GM23338 (cell line): ENCODE results near the gene ASPHD1. TPM values are rescaled to one million over a fixed set of nuclear protein-coding genes. Genes with fewer than 3 reads are reported as not detected.
A peak's percentile ranks its signal among the peaks of the same experiment; 100 is the strongest.

Experiments used
- ATAC-seq: fragments of 200-7000 bp; cut with Tn5 transposase; 3 replicates; pipeline ENCODE4 v1.9.1; 2020
- DNase-seq: peaks from one replicate; pipeline ENCODE4 v3.0.0-alpha.2; 2015; ENCODE audit warnings: low spot score
- H2AFZ ChIP-seq: fragments of 200-600 bp; sonication (generic); 2 replicates; pipeline ENCODE4 v1.8.0; 2016; ENCODE audit warnings: antibody characterized with exemption, mild to moderate bottlenecking, moderate library complexity
- H3F3A ChIP-seq: fragments of 200-600 bp; sonication (generic); replicated peaks from 2 replicates; pipeline ENCODE4 v1.8.0; 2017; ENCODE audit warnings: antibody characterized with exemption, mixed run types, low read depth
- H3K27ac ChIP-seq: fragments of 200-600 bp; sonication (generic); 2 replicates; pipeline ENCODE4 v1.6.1; 2016; ENCODE audit warnings: low read depth
- H3K27me3 ChIP-seq: fragments of 200-600 bp; sonication (generic); 2 replicates; pipeline ENCODE4 v1.8.0; 2016; ENCODE audit warnings: mild to moderate bottlenecking, mixed run types, moderate library complexity; ENCODE audit not compliant: insufficient read depth
- H3K36me3 ChIP-seq: fragments of 200-600 bp; sonication (generic); 2 replicates; pipeline ENCODE4 v1.8.0; 2016; ENCODE audit warnings: mild to moderate bottlenecking; ENCODE audit not compliant: insufficient read depth
- H3K4me1 ChIP-seq: fragments of 200-600 bp; sonication (generic); 2 replicates; pipeline ENCODE4 v1.8.0; 2016; ENCODE audit warnings: mild to moderate bottlenecking, moderate library complexity; ENCODE audit not compliant: insufficient read depth
- H3K4me2 ChIP-seq: fragments of 200-600 bp; sonication (generic); 2 replicates; pipeline ENCODE4 v1.7.1; 2017; ENCODE audit warnings: mixed run types
- H3K4me3 ChIP-seq: fragments of 200-600 bp; sonication (generic); 2 replicates; pipeline ENCODE4 v1.6.1; 2016; ENCODE audit warnings: mixed run types
- H3K79me2 ChIP-seq: fragments of 200-600 bp; sonication (generic); replicated peaks from 2 replicates; pipeline ENCODE4 v1.8.0; 2017; ENCODE audit warnings: mild to moderate bottlenecking; ENCODE audit not compliant: insufficient read depth
- H3K9me2 ChIP-seq: fragments of 200-600 bp; sonication (generic); 2 replicates; pipeline ENCODE4 v1.8.0; 2017; ENCODE audit not compliant: insufficient read depth
- H4K20me1 ChIP-seq: fragments of 200-600 bp; sonication (generic); replicated peaks from 2 replicates; pipeline ENCODE4 v1.8.0; 2017; ENCODE audit warnings: mild to moderate bottlenecking; ENCODE audit not compliant: insufficient read depth
- H3K27ac Mint-ChIP-seq: 2 replicates; pipeline ENCODE4 v1.8.0; 2020; ENCODE audit warnings: inconsistent platforms, mild to moderate bottlenecking, moderate library complexity, mixed read lengths
- H3K27me3 Mint-ChIP-seq: 3 replicates; pipeline ENCODE4 v1.8.0; 2022; ENCODE audit warnings: low read depth, mild to moderate bottlenecking, moderate library complexity, mixed read lengths, inconsistent platforms; ENCODE audit not compliant: insufficient read depth, poor library complexity
- H3K36me3 Mint-ChIP-seq: 3 replicates; pipeline ENCODE4 v1.8.0; 2021; ENCODE audit warnings: low read depth, mild to moderate bottlenecking, inconsistent platforms, moderate library complexity, mixed read lengths
- H3K4me1 Mint-ChIP-seq: 3 replicates; pipeline ENCODE4 v1.8.0; 2020; ENCODE audit warnings: mild to moderate bottlenecking, inconsistent platforms, mixed read lengths
- H3K4me3 Mint-ChIP-seq: 3 replicates; pipeline ENCODE4 v1.8.0; 2021; ENCODE audit warnings: moderate library complexity, mild to moderate bottlenecking, inconsistent platforms, mixed read lengths
- H3K9me3 Mint-ChIP-seq: 3 replicates; pipeline ENCODE4 v1.8.0; 2020; ENCODE audit warnings: moderate library complexity, mild to moderate bottlenecking, inconsistent platforms, mixed read lengths
- CREB1 ChIP-seq: fragments of 250-450 bp; sonication (Bioruptor Pico); IDR thresholded peaks from 2 replicates; pipeline ENCODE4 v1.5.0; 2020; ENCODE audit warnings: low read depth, mild to moderate bottlenecking, moderate library complexity
- CTCF ChIP-seq, 2 experiments: fragments of 200-600 bp in 1 of 2; sonication (generic) in 1 of 2; conservative IDR thresholded peaks; 2 replicates each; pipeline versions ENCODE4 v1.5.1 to v1.6.1; 2016 to 2017; ENCODE audit warnings: antibody characterized with exemption in 2 of 2, low read depth in 2 of 2, mild to moderate bottlenecking in 2 of 2, moderate library complexity in 1 of 2
- EZH2 ChIP-seq: fragments of 200-600 bp; sonication (generic); IDR thresholded peaks from one replicate; pipeline ENCODE4 v1.8.0; 2017; ENCODE audit warnings: antibody characterized with exemption, mild to moderate bottlenecking, low read depth; ENCODE audit not compliant: unreplicated experiment
- EZH2phosphoT487 ChIP-seq: fragments of 200-600 bp; sonication (generic); IDR thresholded peaks from one replicate; pipeline ENCODE4 v1.8.1; 2018; ENCODE audit warnings: antibody characterized with exemption; ENCODE audit not compliant: unreplicated experiment
- JUNB ChIP-seq: IDR thresholded peaks from one replicate; pipeline ENCODE4 v1.6.1; 2016; ENCODE audit warnings: antibody characterized with exemption; ENCODE audit not compliant: unreplicated experiment
- NANOG ChIP-seq: IDR thresholded peaks from 2 replicates; pipeline ENCODE4 v1.6.1; 2016; ENCODE audit warnings: antibody characterized with exemption, borderline replicate concordance
- POLR2AphosphoS5 ChIP-seq: IDR thresholded peaks from 2 replicates; pipeline ENCODE4 v1.6.1; 2016; ENCODE audit warnings: antibody characterized with exemption, low read depth
- STAT1 ChIP-seq: IDR thresholded peaks from one replicate; pipeline ENCODE4 v1.6.1; 2016; ENCODE audit warnings: antibody characterized with exemption; ENCODE audit not compliant: unreplicated experiment
- ZNF114 ChIP-seq: fragments of 250-450 bp; sonication (Bioruptor Pico); IDR thresholded peaks from 2 replicates; pipeline ENCODE4 v1.5.0; 2020; ENCODE audit warnings: mild to moderate bottlenecking, moderate library complexity
- ZNF331 ChIP-seq: fragments of 250-450 bp; sonication (Bioruptor Pico); IDR thresholded peaks from 2 replicates; pipeline ENCODE4 v1.5.0; 2020; ENCODE audit warnings: low read depth, mild to moderate bottlenecking, moderate library complexity
- polyA plus RNA-seq: library from polyadenylated mRNA; unstranded; fragments of >200 nt; fragmentation: Nextera tagmentation; extraction: Ambion mirVana; gene quantifications from 2 replicates; pipeline ENCODE4 v1.2.1, GENCODE V29; 2016
- total RNA-seq: library from RNA; depleted of rRNA; stranded (reverse); fragments of >200 nt; shearing (Covaris generic); gene quantifications from 2 replicates; pipeline ENCODE4 v1.2.3, GENCODE V29; 2014
- TF ChIP-seq, protein P1 (sequence below): fragments of 250-450 bp; sonication (Bioruptor Pico); IDR thresholded peaks from 2 replicates; pipeline ENCODE4 v1.5.0; 2020; ENCODE audit warnings: mild to moderate bottlenecking, moderate library complexity
- TF ChIP-seq, protein P2 (sequence below): IDR thresholded peaks from one replicate; pipeline ENCODE4 v1.6.1; 2018; ENCODE audit warnings: antibody characterized with exemption; ENCODE audit not compliant: unreplicated experiment
- TF ChIP-seq, protein P3 (sequence below): IDR thresholded peaks from 2 replicates; pipeline ENCODE4 v1.6.1; 2016; ENCODE audit warnings: antibody characterized with exemption

The ASPHD1 gene
- total and polyA plus RNA-seq, 2 experiments from 2014 or later, result 15.5 to 20.6 TPM

GRCh38 chr16:29925105-29925756 lies 24.9 kb downstream of the ASPHD1 start:
- Histone ChIP-seq H3F3A (peaks cover 5% of the 10 kb centered on the region; the same call in 1 of the 2 replicates), H3K36me3 (no peaks in the 10 kb centered on the region), H3K9me2 (no peaks in the 10 kb centered on the region), H4K20me1 (no peaks in the 10 kb centered on the region; the same call in none of the 2 replicates), H3K4me2 (peak overlapping the region; percentile 96), H2AFZ (peak overlapping the region; percentile 88), H3K4me1 (peaks cover 14% of the 10 kb centered on the region; the same call in 1 of the 2 replicates), H3K4me3 (peak overlapping the region; percentile 91), H3K27ac (no peak overlapping the region), H3K79me2 (peaks cover 25% of the 10 kb centered on the region), H3K27me3 (no peaks in the 10 kb centered on the region)
- Mint-ChIP-seq H3K4me1 (peaks cover 19% of the 10 kb centered on the region), H3K27me3 (peaks cover 5% of the 10 kb centered on the region), H3K36me3 (peaks cover 11% of the 10 kb centered on the region; the same call in 2 of the 3 replicates), H3K4me3 (peak overlapping the region; percentile 87), H3K27ac (no peak overlapping the region), H3K9me3 (no peaks in the 10 kb centered on the region)
- DNase-seq, result peak; percentile 9
- ATAC-seq, result peak; percentile 1; the same call in 1 of the 3 replicates
- TF ChIP-seq, protein P1, sequence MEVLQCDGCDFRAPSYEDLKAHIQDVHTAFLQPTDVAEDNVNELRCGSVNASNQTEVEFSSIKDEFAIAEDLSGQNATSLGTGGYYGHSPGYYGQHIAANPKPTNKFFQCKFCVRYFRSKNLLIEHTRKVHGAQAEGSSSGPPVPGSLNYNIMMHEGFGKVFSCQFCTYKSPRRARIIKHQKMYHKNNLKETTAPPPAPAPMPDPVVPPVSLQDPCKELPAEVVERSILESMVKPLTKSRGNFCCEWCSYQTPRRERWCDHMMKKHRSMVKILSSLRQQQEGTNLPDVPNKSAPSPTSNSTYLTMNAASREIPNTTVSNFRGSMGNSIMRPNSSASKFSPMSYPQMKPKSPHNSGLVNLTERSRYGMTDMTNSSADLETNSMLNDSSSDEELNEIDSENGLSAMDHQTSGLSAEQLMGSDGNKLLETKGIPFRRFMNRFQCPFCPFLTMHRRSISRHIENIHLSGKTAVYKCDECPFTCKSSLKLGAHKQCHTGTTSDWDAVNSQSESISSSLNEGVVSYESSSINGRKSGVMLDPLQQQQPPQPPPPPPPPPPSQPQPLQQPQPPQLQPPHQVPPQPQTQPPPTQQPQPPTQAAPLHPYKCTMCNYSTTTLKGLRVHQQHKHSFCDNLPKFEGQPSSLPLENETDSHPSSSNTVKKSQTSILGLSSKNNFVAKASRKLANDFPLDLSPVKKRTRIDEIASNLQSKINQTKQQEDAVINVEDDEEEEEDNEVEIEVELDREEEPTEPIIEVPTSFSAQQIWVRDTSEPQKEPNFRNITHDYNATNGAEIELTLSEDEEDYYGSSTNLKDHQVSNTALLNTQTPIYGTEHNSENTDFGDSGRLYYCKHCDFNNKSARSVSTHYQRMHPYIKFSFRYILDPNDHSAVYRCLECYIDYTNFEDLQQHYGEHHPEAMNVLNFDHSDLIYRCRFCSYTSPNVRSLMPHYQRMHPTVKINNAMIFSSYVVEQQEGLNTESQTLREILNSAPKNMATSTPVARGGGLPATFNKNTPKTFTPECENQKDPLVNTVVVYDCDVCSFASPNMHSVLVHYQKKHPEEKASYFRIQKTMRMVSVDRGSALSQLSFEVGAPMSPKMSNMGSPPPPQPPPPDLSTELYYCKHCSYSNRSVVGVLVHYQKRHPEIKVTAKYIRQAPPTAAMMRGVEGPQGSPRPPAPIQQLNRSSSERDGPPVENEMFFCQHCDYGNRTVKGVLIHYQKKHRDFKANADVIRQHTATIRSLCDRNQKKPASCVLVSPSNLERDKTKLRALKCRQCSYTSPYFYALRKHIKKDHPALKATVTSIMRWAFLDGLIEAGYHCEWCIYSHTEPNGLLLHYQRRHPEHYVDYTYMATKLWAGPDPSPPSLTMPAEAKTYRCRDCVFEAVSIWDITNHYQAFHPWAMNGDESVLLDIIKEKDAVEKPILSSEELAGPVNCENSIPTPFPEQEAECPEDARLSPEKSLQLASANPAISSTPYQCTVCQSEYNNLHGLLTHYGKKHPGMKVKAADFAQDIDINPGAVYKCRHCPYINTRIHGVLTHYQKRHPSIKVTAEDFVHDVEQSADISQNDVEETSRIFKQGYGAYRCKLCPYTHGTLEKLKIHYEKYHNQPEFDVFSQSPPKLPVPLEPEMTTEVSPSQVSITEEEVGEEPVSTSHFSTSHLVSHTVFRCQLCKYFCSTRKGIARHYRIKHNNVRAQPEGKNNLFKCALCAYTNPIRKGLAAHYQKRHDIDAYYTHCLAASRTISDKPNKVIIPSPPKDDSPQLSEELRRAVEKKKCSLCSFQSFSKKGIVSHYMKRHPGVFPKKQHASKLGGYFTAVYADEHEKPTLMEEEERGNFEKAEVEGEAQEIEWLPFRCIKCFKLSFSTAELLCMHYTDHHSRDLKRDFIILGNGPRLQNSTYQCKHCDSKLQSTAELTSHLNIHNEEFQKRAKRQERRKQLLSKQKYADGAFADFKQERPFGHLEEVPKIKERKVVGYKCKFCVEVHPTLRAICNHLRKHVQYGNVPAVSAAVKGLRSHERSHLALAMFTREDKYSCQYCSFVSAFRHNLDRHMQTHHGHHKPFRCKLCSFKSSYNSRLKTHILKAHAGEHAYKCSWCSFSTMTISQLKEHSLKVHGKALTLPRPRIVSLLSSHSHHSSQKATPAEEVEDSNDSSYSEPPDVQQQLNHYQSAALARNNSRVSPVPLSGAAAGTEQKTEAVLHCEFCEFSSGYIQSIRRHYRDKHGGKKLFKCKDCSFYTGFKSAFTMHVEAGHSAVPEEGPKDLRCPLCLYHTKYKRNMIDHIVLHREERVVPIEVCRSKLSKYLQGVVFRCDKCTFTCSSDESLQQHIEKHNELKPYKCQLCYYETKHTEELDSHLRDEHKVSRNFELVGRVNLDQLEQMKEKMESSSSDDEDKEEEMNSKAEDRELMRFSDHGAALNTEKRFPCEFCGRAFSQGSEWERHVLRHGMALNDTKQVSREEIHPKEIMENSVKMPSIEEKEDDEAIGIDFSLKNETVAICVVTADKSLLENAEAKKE (CRISPR knock-in tag), result no peak
- TF ChIP-seq ZNF331 (CRISPR knock-in tag), result no peak
- TF ChIP-seq ZNF114 (CRISPR knock-in tag), result no peak
- TF ChIP-seq CTCF (conservative IDR thresholded peaks at IDR 0.05; ENCODE audit: low read depth in 2 of 2), result no peak
- no peak for TF ChIP-seq EZH2phosphoT487
- no peak for TF ChIP-seq CREB1 (CRISPR knock-in tag)
- TF ChIP-seq NANOG, result no peak
- no peak for TF ChIP-seq STAT1
- no peak for TF ChIP-seq JUNB
- no peak for TF ChIP-seq POLR2AphosphoS5
- TF ChIP-seq EZH2, result no peak
- TF ChIP-seq, protein P2, sequence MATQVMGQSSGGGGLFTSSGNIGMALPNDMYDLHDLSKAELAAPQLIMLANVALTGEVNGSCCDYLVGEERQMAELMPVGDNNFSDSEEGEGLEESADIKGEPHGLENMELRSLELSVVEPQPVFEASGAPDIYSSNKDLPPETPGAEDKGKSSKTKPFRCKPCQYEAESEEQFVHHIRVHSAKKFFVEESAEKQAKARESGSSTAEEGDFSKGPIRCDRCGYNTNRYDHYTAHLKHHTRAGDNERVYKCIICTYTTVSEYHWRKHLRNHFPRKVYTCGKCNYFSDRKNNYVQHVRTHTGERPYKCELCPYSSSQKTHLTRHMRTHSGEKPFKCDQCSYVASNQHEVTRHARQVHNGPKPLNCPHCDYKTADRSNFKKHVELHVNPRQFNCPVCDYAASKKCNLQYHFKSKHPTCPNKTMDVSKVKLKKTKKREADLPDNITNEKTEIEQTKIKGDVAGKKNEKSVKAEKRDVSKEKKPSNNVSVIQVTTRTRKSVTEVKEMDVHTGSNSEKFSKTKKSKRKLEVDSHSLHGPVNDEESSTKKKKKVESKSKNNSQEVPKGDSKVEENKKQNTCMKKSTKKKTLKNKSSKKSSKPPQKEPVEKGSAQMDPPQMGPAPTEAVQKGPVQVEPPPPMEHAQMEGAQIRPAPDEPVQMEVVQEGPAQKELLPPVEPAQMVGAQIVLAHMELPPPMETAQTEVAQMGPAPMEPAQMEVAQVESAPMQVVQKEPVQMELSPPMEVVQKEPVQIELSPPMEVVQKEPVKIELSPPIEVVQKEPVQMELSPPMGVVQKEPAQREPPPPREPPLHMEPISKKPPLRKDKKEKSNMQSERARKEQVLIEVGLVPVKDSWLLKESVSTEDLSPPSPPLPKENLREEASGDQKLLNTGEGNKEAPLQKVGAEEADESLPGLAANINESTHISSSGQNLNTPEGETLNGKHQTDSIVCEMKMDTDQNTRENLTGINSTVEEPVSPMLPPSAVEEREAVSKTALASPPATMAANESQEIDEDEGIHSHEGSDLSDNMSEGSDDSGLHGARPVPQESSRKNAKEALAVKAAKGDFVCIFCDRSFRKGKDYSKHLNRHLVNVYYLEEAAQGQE, result no peak
- TF ChIP-seq, protein P3, sequence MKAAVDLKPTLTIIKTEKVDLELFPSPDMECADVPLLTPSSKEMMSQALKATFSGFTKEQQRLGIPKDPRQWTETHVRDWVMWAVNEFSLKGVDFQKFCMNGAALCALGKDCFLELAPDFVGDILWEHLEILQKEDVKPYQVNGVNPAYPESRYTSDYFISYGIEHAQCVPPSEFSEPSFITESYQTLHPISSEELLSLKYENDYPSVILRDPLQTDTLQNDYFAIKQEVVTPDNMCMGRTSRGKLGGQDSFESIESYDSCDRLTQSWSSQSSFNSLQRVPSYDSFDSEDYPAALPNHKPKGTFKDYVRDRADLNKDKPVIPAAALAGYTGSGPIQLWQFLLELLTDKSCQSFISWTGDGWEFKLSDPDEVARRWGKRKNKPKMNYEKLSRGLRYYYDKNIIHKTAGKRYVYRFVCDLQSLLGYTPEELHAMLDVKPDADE, result no peak
